NCI-H510A (cell line): Measurements from ENCODE around the gene LRRC72.
"Not testable (repeated sequence)": the region's sequence is repeated elsewhere in the genome, so short reads cannot be mapped to it uniquely, and the experiment has no call there.

Experiments used
- DNase-seq: peaks from one replicate; lab custom pipeline; 2025; lab: John Stamatoyannopoulos, UW

The LRRC72 gene

GRCh38 chr7:16579216-16579615 is 52.6 kb downstream of the LRRC72 start:
- no peak for DNase-seq

- no peak for DNase-seq
Observed at GRCh38 chr7:16581286-16581685, 54.7 kb downstream of the LRRC72 start.

- DNase-seq: no peak
Observed at GRCh38 chr7:16583834-16584233, 57.2 kb downstream of the LRRC72 start.

- no peak for DNase-seq
Observed at GRCh38 chr7:16585540-16585939, 58.9 kb downstream of the LRRC72 start.

GRCh38 chr7:16586081-16586874 is 59.7 kb downstream of the LRRC72 start:
- DNase-seq: no peak

- DNase-seq: no peak
Observed at GRCh38 chr7:16587129-16587528, 60.5 kb downstream of the LRRC72 start.

GRCh38 chr7:16587790-16588189 is 61.2 kb downstream of the LRRC72 start:
- no peak for DNase-seq

- no peak for DNase-seq
Observed at GRCh38 chr7:16589881-16590280, 63.3 kb downstream of the LRRC72 start.

GRCh38 chr7:16590424-16590823 is 63.8 kb downstream of the LRRC72 start:
- no peak for DNase-seq

- no peak for DNase-seq
Observed at GRCh38 chr7:16592395-16592794, 65.8 kb downstream of the LRRC72 start.

GRCh38 chr7:16594061-16594460 is 67.4 kb downstream of the LRRC72 start:
- DNase-seq: no peak

- no peak for DNase-seq
Observed at GRCh38 chr7:16594676-16595075, 68.1 kb downstream of the LRRC72 start.

GRCh38 chr7:16595596-16595995 is 69.0 kb downstream of the LRRC72 start:
- DNase-seq: not testable (repeated sequence)

- no peak for DNase-seq
Observed at GRCh38 chr7:16598015-16598414, 71.4 kb downstream of the LRRC72 start.

- DNase-seq: no peak
Observed at GRCh38 chr7:16599860-16600259, 73.2 kb downstream of the LRRC72 start.

GRCh38 chr7:16603633-16604032 is 77.0 kb downstream of the LRRC72 start:
- DNase-seq: no peak

- no peak for DNase-seq
Observed at GRCh38 chr7:16604054-16604453, 77.4 kb downstream of the LRRC72 start.

- DNase-seq: no peak
Observed at GRCh38 chr7:16606704-16607103, 80.1 kb downstream of the LRRC72 start.

GRCh38 chr7:16609842-16610450 is 83.3 kb downstream of the LRRC72 start:
- no peak for DNase-seq

- no peak for DNase-seq
Observed at GRCh38 chr7:16611711-16612110, 85.1 kb downstream of the LRRC72 start.

GRCh38 chr7:16615228-16615627 is 88.6 kb downstream of the LRRC72 start:
- no peak for DNase-seq

GRCh38 chr7:16616122-16616521 is 89.5 kb downstream of the LRRC72 start:
- DNase-seq: no peak

GRCh38 chr7:16616542-16616941 is 89.9 kb downstream of the LRRC72 start:
- no peak for DNase-seq

- no peak for DNase-seq
Observed at GRCh38 chr7:16619979-16620408, 93.4 kb downstream of the LRRC72 start.
